ENCODE measurements around the gene NPHP4. TPM values are rescaled to one million over a fixed set of nuclear protein-coding genes. Genes with fewer than 3 reads are reported as not detected.
A peak's percentile ranks its signal among the peaks of the same experiment; 100 is the strongest.

Gene NPHP4
- total RNA-seq, 1 donor from 2014 or later, result 8.2 TPM

DNA sequence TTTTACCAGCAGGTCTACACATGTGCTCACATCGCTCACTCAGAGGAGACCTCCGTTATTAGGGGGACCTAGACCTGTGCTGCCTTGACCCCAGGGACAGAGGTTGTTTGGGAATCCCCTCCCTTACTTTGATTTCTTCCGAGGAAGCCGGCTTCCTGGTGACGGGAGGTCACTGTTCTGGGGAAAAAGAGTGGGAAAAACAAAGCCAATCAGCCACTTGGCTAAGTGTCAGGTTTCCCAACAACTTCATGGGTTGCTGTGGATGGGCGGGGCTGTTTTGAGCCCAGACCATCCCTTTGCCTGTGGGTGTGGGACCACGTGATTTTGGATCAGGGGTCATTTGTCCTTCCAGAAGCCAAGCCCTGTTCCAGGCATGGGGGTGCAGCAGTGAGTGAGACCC, 46.4 kb upstream of the NPHP4 start:
- Histone ChIP-seq H3K27ac (no peak overlapping the region), H3K36me3 (no peaks in the 10 kb centered on the region), H3K4me3 (no peak overlapping the region), H3K9me3 (no peaks in the 10 kb centered on the region), H3K27me3 (no peaks in the 10 kb centered on the region), H3K4me1 (no peaks in the 10 kb centered on the region)
- DNase-seq (ENCODE audit: low spot score in 2 of 2), result no peak
- intact Hi-C loops (cut with DNase I), result no loop called here
- TF ChIP-seq CTCF (IDR thresholded peaks at IDR 0.05), result no peak

DNA sequence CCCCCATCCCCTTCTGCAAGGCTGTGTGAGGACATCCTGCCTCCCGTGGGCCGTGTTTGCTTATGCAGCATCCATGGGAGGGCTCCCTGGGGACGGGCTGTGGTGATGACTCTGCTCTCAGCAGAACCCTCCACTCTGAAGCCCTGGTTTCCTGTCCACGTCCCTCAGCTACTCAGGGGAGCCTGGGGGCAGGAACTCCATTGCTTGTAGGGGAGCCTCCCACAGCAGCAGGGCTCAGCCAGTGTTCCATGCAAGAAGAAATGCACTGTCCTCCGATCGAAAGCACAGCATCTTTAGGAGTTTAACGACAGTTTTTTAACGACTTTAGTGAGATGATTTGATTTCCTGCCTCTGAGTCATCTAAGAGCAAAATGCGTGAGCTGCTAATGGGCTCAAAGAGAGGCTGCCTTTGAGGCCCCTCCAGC, 45.1 kb upstream of the NPHP4 start:
- H3K27ac ChIP-seq, result no peak overlapping the region
- intact Hi-C loops (cut with DNase I), result no loop called here
- no peaks in the 10 kb centered on the region for H3K9me3 ChIP-seq
- no peak for TF ChIP-seq CTCF (IDR thresholded peaks at IDR 0.05)
- H3K36me3 ChIP-seq, result no peaks in the 10 kb centered on the region
- no peak for DNase-seq (ENCODE audit: low spot score in 2 of 2)
- no peaks in the 10 kb centered on the region for H3K27me3 ChIP-seq
- no peaks in the 10 kb centered on the region for H3K4me1 ChIP-seq
- no peak overlapping the region for H3K4me3 ChIP-seq

- Histone ChIP-seq H3K4me3 (no peak overlapping the region), H3K4me1 (no peaks in the 10 kb centered on the region), H3K27me3 (no peaks in the 10 kb centered on the region), H3K36me3 (no peaks in the 10 kb centered on the region), H3K9me3 (no peaks in the 10 kb centered on the region), H3K27ac (no peak overlapping the region)
- TF ChIP-seq CTCF (IDR thresholded peaks at IDR 0.05), result no peak
- no peak for DNase-seq (ENCODE audit: low spot score in 2 of 2)
- intact Hi-C loops (cut with DNase I), result no loop called here
These were observed 43.5 kb upstream of the NPHP4 start for GRCh38 chr1:6035719-6036118.

DNA sequence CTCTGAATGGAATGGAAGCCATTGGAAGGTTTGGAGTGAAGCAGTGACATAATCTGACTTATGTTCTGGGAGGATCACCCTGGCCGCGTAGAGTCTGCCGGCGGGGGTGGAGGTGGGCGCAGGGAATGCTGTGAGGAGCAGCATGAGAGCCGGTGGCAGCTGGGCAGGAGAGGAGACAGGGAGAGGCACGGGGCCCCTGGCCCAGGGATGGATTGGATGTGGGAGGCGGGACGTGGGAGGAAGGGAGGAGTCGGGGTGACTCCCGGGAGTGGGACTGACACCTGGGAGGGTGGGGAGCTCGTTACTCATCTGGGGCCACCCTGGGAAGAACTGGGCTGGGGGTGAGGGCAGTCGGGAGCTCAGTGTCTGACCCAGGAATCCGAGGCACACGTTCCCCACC, 43.1 kb upstream of the NPHP4 start:
- no peak for TF ChIP-seq CTCF (IDR thresholded peaks at IDR 0.05)
- intact Hi-C loops (cut with DNase I), result no loop called here

GRCh38 chr1:6034750-6035096, 42.5 kb upstream of the NPHP4 start:
- no peaks in the 10 kb centered on the region for H3K9me3 ChIP-seq
- H3K4me1 ChIP-seq, result no peaks in the 10 kb centered on the region
- H3K27me3 ChIP-seq, result no peaks in the 10 kb centered on the region
- DNase-seq (ENCODE audit: low spot score in 2 of 2), result no peak
- H3K4me3 ChIP-seq, result no peak overlapping the region
- intact Hi-C loops (cut with DNase I), result no loop called here
- no peaks in the 10 kb centered on the region for H3K36me3 ChIP-seq
- H3K27ac ChIP-seq, result no peak overlapping the region
- no peak for TF ChIP-seq CTCF (IDR thresholded peaks at IDR 0.05)

More for the DNA sequence above, 43.1 kb upstream of the NPHP4 start:
- Histone ChIP-seq H3K4me3 (no peak overlapping the region), H3K4me1 (no peaks in the 10 kb centered on the region), H3K27me3 (no peaks in the 10 kb centered on the region), H3K9me3 (no peaks in the 10 kb centered on the region), H3K36me3 (no peaks in the 10 kb centered on the region), H3K27ac (no peak overlapping the region)
- DNase-seq (ENCODE audit: low spot score in 2 of 2), result no peak

DNA sequence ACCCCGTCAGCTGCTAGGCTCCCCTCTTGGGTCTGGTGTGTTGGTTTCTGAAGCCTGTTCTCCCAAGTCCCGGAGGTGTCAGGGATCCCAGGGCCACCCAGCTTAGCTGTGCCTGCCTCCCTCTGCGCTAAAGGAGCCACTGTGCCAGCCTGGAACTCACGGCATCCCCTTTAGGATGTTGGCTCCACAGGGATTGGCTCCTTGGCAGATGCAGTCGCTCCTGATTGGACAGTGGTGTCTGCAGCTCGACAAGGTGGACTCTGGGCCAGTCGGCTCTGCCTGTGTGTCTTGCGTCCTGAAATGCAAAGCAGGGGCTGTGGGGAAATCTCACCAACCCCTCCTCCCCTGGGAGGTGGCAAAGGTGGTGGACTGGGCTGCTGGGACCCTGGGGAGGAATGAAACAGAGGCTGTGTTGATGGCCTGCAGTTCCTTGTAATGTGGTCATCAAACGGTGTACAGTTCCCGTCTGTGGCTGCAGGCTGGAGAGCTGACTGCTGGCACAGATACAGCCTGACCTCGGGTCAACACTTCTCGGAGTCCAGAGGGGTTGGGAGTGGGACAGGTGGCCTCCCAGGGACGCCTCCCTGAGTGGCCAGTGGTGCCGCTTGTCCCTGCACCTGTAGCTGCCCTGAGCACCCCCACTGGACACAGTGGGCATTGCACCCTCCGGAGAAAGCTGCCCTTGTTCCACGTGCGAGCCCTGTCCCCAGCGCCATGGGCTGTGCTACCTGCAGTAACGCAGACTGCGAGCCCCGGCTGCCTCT, 41.9 kb upstream of the NPHP4 start:
- intact Hi-C loops (cut with DNase I), result no loop called here
- H3K36me3 ChIP-seq, result no peaks in the 10 kb centered on the region
- no peaks in the 10 kb centered on the region for H3K4me1 ChIP-seq
- DNase-seq (ENCODE audit: low spot score in 2 of 2), result no peak
- no peaks in the 10 kb centered on the region for H3K9me3 ChIP-seq
- H3K27me3 ChIP-seq, result no peaks in the 10 kb centered on the region
- H3K4me3 ChIP-seq, result no peak overlapping the region
- peak in 2 of 3 experiments; percentile 28 to 47 for TF ChIP-seq CTCF (IDR thresholded peaks at IDR 0.05)
- no peak overlapping the region for H3K27ac ChIP-seq
